Measurements from ENCODE around the gene IQSEC1.

DNA sequence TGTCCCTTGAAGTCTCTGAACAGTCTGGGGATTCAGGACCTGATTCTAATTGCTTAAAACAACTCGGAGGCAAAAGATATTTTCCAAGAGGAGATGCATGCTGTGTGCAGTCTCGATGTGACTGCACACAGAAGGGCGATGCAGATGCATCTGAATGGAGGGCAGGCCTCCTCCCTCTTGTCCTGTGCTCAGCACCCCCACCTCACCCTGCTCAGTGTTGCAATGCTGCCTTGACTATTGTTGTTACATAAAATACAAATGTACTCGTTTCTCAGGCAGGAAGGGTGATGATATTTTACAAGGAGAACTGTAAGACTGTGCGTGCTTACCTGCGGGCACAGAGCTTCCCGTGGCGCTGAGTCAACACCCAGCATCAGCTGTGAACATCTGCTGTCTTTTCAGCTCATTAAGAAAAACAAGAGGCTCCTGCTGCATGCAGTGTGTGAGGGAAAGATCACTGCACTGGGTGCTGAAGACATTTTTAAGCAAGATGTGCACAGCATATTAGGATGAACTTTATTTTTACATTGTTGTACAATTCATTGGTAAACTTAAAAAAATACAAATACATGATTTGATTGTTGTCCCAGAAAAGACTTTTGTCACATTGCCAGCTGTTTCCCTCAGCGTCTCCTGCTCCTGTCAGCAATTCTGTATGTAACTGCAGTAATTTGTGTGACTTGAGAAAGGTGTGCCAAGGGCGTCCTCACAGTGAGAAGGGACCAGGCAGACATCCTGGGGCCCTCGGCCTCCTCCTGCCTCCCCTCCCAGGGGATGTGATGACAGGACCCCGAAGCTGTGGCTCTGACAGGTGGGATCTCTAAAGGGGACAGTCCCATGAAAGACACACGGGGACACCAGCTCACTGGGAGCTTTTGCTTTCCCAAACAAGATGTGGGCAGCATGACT, 175.6 kb downstream of the IQSEC1 start:
- no peak for TF ChIP-seq POLR2AphosphoS5 (IDR thresholded peaks at IDR 0.05; ENCODE audit: low read depth, low read length)
- TF ChIP-seq POLR2A (IDR thresholded peaks at IDR 0.05; ENCODE audit: low read depth, low read length) = no peak
- no peak for TF ChIP-seq TAF1 (IDR thresholded peaks at IDR 0.05; ENCODE audit: low read depth, low read length)
- TF ChIP-seq SPI1 (IDR thresholded peaks at IDR 0.05; ENCODE audit: low read depth, low read length) = no peak
- TF ChIP-seq PAX5 (IDR thresholded peaks at IDR 0.05; ENCODE audit: insufficient read depth, low read length, severe bottlenecking) = no peak
